WERI-Rb-1 (cell line): ENCODE measurements around the gene TTC34.
A peak's percentile ranks its signal among the peaks of the same experiment; 100 is the strongest.

Experiments
- DNase-seq: peaks from one replicate; pipeline ENCODE4 v3.0.0-alpha.2; 2020
- H3K27ac ChIP-seq: fragments of 250-450 bp; sonication (Bioruptor Pico); 2 replicates; pipeline ENCODE4 v1.5.1; 2020; ENCODE audit warnings: mild to moderate bottlenecking, moderate library complexity
- H3K27me3 ChIP-seq: fragments of 250-450 bp; sonication (Bioruptor Pico); 2 replicates; pipeline ENCODE4 v1.5.1; 2021; ENCODE audit warnings: mild to moderate bottlenecking, low read depth, moderate library complexity; ENCODE audit not compliant: insufficient read depth, severe bottlenecking
- H3K36me3 ChIP-seq: fragments of 250-450 bp; sonication (Bioruptor Pico); 2 replicates; pipeline ENCODE4 v1.5.1; 2020; ENCODE audit warnings: mild to moderate bottlenecking, moderate library complexity
- H3K4me3 ChIP-seq: 2 replicates; pipeline ENCODE4 v1.5.1; 2011; ENCODE audit warnings: low read depth, mild to moderate bottlenecking, control low read depth, low read length
- H3K9me3 ChIP-seq: fragments of 250-450 bp; sonication (Bioruptor Pico); 2 replicates; pipeline ENCODE4 v1.5.1; 2021; ENCODE audit warnings: mild to moderate bottlenecking, moderate library complexity; ENCODE audit not compliant: severe bottlenecking
- CTCF ChIP-seq: IDR thresholded peaks from 2 replicates; pipeline ENCODE4 v1.5.1; 2011; ENCODE audit warnings: low read depth, mild to moderate bottlenecking, control low read depth, inconsistent platforms, low read length

Gene TTC34

GRCh38 chr1:2601721-2602303 lies 199.7 kb downstream of the TTC34 start:
- Histone ChIP-seq H3K27me3 (peaks cover 75% of the 10 kb centered on the region), H3K9me3 (peaks cover 19% of the 10 kb centered on the region), H3K4me3 (no peak overlapping the region), H3K36me3 (no peaks in the 10 kb centered on the region), H3K27ac (no peak overlapping the region)
- TF ChIP-seq CTCF = no peak
- no peak for DNase-seq

GRCh38 chr1:2598329-2598931 lies 203.1 kb downstream of the TTC34 start:
- Histone ChIP-seq H3K9me3 (peaks cover 19% of the 10 kb centered on the region), H3K27ac (no peak overlapping the region), H3K36me3 (no peaks in the 10 kb centered on the region), H3K4me3 (no peak overlapping the region), H3K27me3 (peaks cover 89% of the 10 kb centered on the region)
- no peak for DNase-seq
- peak; percentile 25; the same call in 1 of the 2 replicates for TF ChIP-seq CTCF

- TF ChIP-seq CTCF = no peak
- no peak for DNase-seq
- Histone ChIP-seq H3K9me3 (peaks cover 19% of the 10 kb centered on the region), H3K36me3 (no peaks in the 10 kb centered on the region), H3K27me3 (peaks cover 89% of the 10 kb centered on the region), H3K27ac (no peak overlapping the region), H3K4me3 (no peak overlapping the region)
Measured at GRCh38 chr1:2597441-2598328, 203.8 kb downstream of the TTC34 start.

GRCh38 chr1:2596530-2597333 lies 204.8 kb downstream of the TTC34 start:
- DNase-seq = no peak
- H3K27me3 ChIP-seq = peaks cover 81% of the 10 kb centered on the region
- peaks cover 19% of the 10 kb centered on the region for H3K9me3 ChIP-seq

More at GRCh38 chr1:2596530-2597333, 204.8 kb downstream of the TTC34 start:
- H3K27ac ChIP-seq = no peak overlapping the region
- no peak overlapping the region for H3K4me3 ChIP-seq
- no peak for TF ChIP-seq CTCF
- no peaks in the 10 kb centered on the region for H3K36me3 ChIP-seq
